Astrocyte (in vitro differentiated cells and primary cell): ENCODE data around the gene UPK3BL1. TPM values are rescaled to one million over a fixed set of nuclear protein-coding genes. Genes with fewer than 3 reads are reported as not detected.
A peak's percentile ranks its signal among the peaks of the same experiment; 100 is the strongest.
"Not testable (repeated sequence)": the region's sequence is repeated elsewhere in the genome, so short reads cannot be mapped to it uniquely, and the experiment has no call there.

Experiments
- DNase-seq: peaks from one replicate; pipeline ENCODE4 v3.0.0-alpha.2; 2010; ENCODE audit warnings: low read depth
- FAIRE-seq: peaks from 2 replicates; lab custom pipeline; 2011; peaks lifted over from hg19 to GRCh38; lab: Jason Lieb, UNC
- H2AFZ ChIP-seq: 2 replicates; pipeline ENCODE4 v1.6.0; 2012; ENCODE audit warnings: low read depth, low read length, inconsistent platforms
- H3K27ac ChIP-seq: 2 replicates; pipeline ENCODE4 v1.5.1; 2011; ENCODE audit warnings: low read depth, low read length, inconsistent platforms
- H3K27me3 ChIP-seq: 2 replicates; pipeline ENCODE4 v1.6.0; 2011; ENCODE audit warnings: low read length, inconsistent platforms; ENCODE audit not compliant: insufficient read depth
- H3K36me3 ChIP-seq: 2 replicates; pipeline ENCODE4 v1.5.1; 2011; ENCODE audit warnings: low read length, inconsistent platforms; ENCODE audit not compliant: insufficient read depth
- H3K4me1 ChIP-seq: 2 replicates; pipeline ENCODE4 v1.5.1; 2011; ENCODE audit warnings: low read length, inconsistent platforms; ENCODE audit not compliant: insufficient read depth
- H3K4me2 ChIP-seq: 2 replicates; pipeline ENCODE4 v1.6.0; 2012; ENCODE audit warnings: low read length, inconsistent platforms
- H3K4me3 ChIP-seq: 2 replicates; pipeline ENCODE4 v1.5.1; 2011; ENCODE audit warnings: low read depth, mild to moderate bottlenecking, low read length, inconsistent platforms; ENCODE audit not compliant: insufficient read depth
- H3K79me2 ChIP-seq: 2 replicates; pipeline ENCODE4 v1.6.0; 2012; ENCODE audit warnings: mild to moderate bottlenecking, low read length, inconsistent platforms; ENCODE audit not compliant: insufficient read depth
- H3K9ac ChIP-seq: 2 replicates; pipeline ENCODE4 v1.6.0; 2012; ENCODE audit warnings: mild to moderate bottlenecking, low read length, inconsistent platforms
- H3K9me3 ChIP-seq: 2 replicates; pipeline ENCODE4 v1.5.1; 2012; ENCODE audit warnings: low read depth, mild to moderate bottlenecking, low read length, inconsistent platforms; ENCODE audit not compliant: insufficient read depth
- H4K20me1 ChIP-seq: 2 replicates; pipeline ENCODE4 v1.6.0; 2012; ENCODE audit warnings: low read length, inconsistent platforms; ENCODE audit not compliant: insufficient read depth
- H3K27ac Mint-ChIP-seq: one replicate; pipeline ENCODE4 v1.8.0; 2021; ENCODE audit warnings: mild to moderate bottlenecking, mixed read lengths; ENCODE audit not compliant: unreplicated experiment
- H3K27me3 Mint-ChIP-seq: one replicate; pipeline ENCODE4 v1.8.0; 2021; ENCODE audit warnings: low read depth, mixed read lengths; ENCODE audit not compliant: unreplicated experiment
- H3K36me3 Mint-ChIP-seq: one replicate; pipeline ENCODE4 v1.8.0; 2021; ENCODE audit warnings: low read depth, mixed read lengths; ENCODE audit not compliant: unreplicated experiment
- H3K4me1 Mint-ChIP-seq: one replicate; pipeline ENCODE4 v1.8.0; 2021; ENCODE audit warnings: low read depth, mixed read lengths; ENCODE audit not compliant: unreplicated experiment
- H3K4me3 Mint-ChIP-seq: one replicate; pipeline ENCODE4 v1.8.0; 2021; ENCODE audit warnings: mild to moderate bottlenecking, moderate library complexity, mixed read lengths; ENCODE audit not compliant: unreplicated experiment
- H3K9me3 Mint-ChIP-seq: one replicate; pipeline ENCODE4 v1.8.0; 2021; ENCODE audit warnings: mild to moderate bottlenecking, mixed read lengths; ENCODE audit not compliant: unreplicated experiment
- total RNA-seq: library from RNA; stranded (reverse); gene quantifications from 2 replicates; pipeline ENCODE4 v1.2.1, GENCODE V29; 2021

The UPK3BL1 gene
- total RNA-seq, 1 donor from 2014 or later: 12.2 TPM

GRCh38 chr7:102616507-102617125, 26.0 kb downstream of the UPK3BL1 start, which contains the start of gene RASA4:
RASA4 (minus strand) TSS chr7:102616756; CDS start chr7:102616689, 67 bp downstream.
- H3K4me2 ChIP-seq: peak within 1 kb of the TSS; percentile 63
- not testable (repeated sequence) for H3K9ac ChIP-seq, H3K4me3 Mint-ChIP-seq, H3K36me3 Mint-ChIP-seq, H3K79me2 ChIP-seq, H4K20me1 ChIP-seq, H3K9me3 ChIP-seq, H3K4me1 Mint-ChIP-seq, H3K27ac Mint-ChIP-seq, H3K27me3 ChIP-seq, H2AFZ ChIP-seq, H3K4me3 ChIP-seq, H3K27me3 Mint-ChIP-seq, FAIRE-seq, DNase-seq, H3K4me1 ChIP-seq, H3K27ac ChIP-seq, H3K9me3 Mint-ChIP-seq, H3K36me3 ChIP-seq

GRCh38 chr7:102615930-102616329, 26.7 kb downstream of the UPK3BL1 start:
- not testable (repeated sequence) for H3K27ac ChIP-seq, H3K4me2 ChIP-seq, H3K4me1 ChIP-seq, H3K27ac Mint-ChIP-seq, H4K20me1 ChIP-seq, H3K36me3 ChIP-seq, H3K4me3 ChIP-seq, H3K9me3 Mint-ChIP-seq, H3K4me1 Mint-ChIP-seq, H3K27me3 Mint-ChIP-seq, DNase-seq, H3K36me3 Mint-ChIP-seq, H3K27me3 ChIP-seq, H3K79me2 ChIP-seq, H3K4me3 Mint-ChIP-seq, H2AFZ ChIP-seq, H3K9me3 ChIP-seq, H3K9ac ChIP-seq, FAIRE-seq

GRCh38 chr7:102614873-102615272, 27.7 kb downstream of the UPK3BL1 start:
- H3K4me2 ChIP-seq, H3K4me1 Mint-ChIP-seq, H3K27ac Mint-ChIP-seq, H3K9me3 Mint-ChIP-seq, FAIRE-seq, DNase-seq, H3K27ac ChIP-seq, H3K9ac ChIP-seq, H3K79me2 ChIP-seq, H3K36me3 Mint-ChIP-seq, H3K27me3 ChIP-seq, H4K20me1 ChIP-seq, H3K4me3 ChIP-seq, H3K4me1 ChIP-seq, H3K4me3 Mint-ChIP-seq, H2AFZ ChIP-seq, H3K36me3 ChIP-seq, H3K27me3 Mint-ChIP-seq, H3K9me3 ChIP-seq: not testable (repeated sequence)

- not testable (repeated sequence) for H3K27ac Mint-ChIP-seq, H3K9me3 Mint-ChIP-seq, H3K9ac ChIP-seq, DNase-seq, H3K36me3 ChIP-seq, H3K4me3 ChIP-seq, H3K36me3 Mint-ChIP-seq, H4K20me1 ChIP-seq, H3K27ac ChIP-seq, H3K4me1 ChIP-seq, H3K9me3 ChIP-seq, H2AFZ ChIP-seq, H3K79me2 ChIP-seq, H3K4me3 Mint-ChIP-seq, H3K4me2 ChIP-seq, H3K27me3 Mint-ChIP-seq, FAIRE-seq, H3K4me1 Mint-ChIP-seq, H3K27me3 ChIP-seq
These were observed 28.3 kb downstream of the UPK3BL1 start for GRCh38 chr7:102614346-102614697.

- H3K9ac ChIP-seq, H3K4me3 Mint-ChIP-seq, H3K27me3 ChIP-seq, H4K20me1 ChIP-seq, H3K4me1 Mint-ChIP-seq, H3K4me3 ChIP-seq, H3K27me3 Mint-ChIP-seq, H3K79me2 ChIP-seq, H3K27ac Mint-ChIP-seq, H3K4me2 ChIP-seq, DNase-seq, H3K9me3 Mint-ChIP-seq, H3K4me1 ChIP-seq, H3K36me3 ChIP-seq, H2AFZ ChIP-seq, H3K27ac ChIP-seq, H3K9me3 ChIP-seq, FAIRE-seq, H3K36me3 Mint-ChIP-seq: not testable (repeated sequence)
These were observed 28.8 kb downstream of the UPK3BL1 start for GRCh38 chr7:102613575-102614345.
